ENCODE data around the gene TTC28.

GRCh38 chr22:28002181-28002700 lies 677.4 kb downstream of the TTC28 start:
- TF ChIP-seq CTCF (IDR thresholded peaks at IDR 0.05) (no peak), POLR2A (IDR thresholded peaks at IDR 0.05) (no peak)

Data from thyroid gland (tissue), 4 donors.